Measurements from ENCODE around the gene NACC2.

DNA sequence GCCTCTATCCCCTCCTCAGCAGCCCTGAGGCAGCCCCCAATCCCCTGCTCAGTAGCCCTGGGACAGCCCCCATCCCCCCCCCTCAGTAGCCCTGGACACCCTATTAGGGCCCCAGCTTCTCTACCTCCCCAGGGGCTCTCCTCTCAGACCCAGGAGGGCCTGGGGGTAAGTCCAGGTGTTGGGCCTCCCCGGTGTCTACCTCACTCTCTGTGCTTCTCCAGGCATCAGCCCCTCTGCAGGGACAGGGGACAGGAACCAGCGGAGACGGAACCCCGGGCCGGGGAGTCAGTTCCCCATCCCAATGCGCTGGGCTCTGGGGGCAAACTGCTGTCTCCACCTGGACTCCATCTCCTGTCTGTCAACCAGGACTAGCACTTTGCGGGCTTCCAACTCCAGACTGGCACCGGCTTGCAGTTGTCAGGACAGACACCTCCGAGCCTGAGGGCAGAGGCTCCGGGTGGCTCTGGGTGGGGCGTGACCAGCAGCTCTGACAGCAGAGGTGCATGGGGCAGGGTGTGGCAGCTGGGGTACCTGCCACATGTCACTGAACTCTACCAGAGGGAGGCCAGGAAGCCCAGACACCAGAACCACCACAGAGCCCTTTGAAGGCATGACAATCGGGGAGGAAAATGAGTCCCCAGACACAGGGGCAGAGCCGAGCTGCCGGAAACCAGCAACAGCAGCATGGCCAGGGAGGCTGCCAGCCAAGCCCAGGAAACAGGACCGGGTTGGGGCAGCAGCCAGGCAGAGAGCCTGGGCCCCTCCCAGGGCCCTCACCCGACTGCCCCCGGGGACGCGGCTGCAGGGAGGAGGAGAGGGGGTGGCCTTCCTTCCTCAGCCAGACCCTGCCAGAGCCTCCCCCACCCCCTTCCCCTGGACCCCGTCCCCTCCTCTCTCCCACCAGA is 116.2 kb downstream of the NACC2 start:
- TF ChIP-seq, protein P1, sequence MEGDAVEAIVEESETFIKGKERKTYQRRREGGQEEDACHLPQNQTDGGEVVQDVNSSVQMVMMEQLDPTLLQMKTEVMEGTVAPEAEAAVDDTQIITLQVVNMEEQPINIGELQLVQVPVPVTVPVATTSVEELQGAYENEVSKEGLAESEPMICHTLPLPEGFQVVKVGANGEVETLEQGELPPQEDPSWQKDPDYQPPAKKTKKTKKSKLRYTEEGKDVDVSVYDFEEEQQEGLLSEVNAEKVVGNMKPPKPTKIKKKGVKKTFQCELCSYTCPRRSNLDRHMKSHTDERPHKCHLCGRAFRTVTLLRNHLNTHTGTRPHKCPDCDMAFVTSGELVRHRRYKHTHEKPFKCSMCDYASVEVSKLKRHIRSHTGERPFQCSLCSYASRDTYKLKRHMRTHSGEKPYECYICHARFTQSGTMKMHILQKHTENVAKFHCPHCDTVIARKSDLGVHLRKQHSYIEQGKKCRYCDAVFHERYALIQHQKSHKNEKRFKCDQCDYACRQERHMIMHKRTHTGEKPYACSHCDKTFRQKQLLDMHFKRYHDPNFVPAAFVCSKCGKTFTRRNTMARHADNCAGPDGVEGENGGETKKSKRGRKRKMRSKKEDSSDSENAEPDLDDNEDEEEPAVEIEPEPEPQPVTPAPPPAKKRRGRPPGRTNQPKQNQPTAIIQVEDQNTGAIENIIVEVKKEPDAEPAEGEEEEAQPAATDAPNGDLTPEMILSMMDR (IDR thresholded peaks at IDR 0.05 in 8 of 11, conservative IDR thresholded peaks at IDR 0.05 in 3 of 11): no peak
- TF ChIP-seq POLR2AphosphoS5 (IDR thresholded peaks at IDR 0.05): peak in 1 of 3 donors; percentile 41
- TF ChIP-seq POLR2A (IDR thresholded peaks at IDR 0.05): no peak
